Activated gamma-delta T cell treated with Interleukin-2 at 50 U/mL for 16 hours (primary cell): ENCODE measurements around the gene RMDN2.
"Not testable (repeated sequence)": the region's sequence is repeated elsewhere in the genome, so short reads cannot be mapped to it uniquely, and the experiment has no call there.

Experiments
- DNase-seq: peaks from one replicate; pipeline ENCODE4 v3.0.0-alpha.2; 2020

RMDN2 gene

GRCh38 chr2:37898448-37898847 is 26.6 kb upstream of the RMDN2 start:
- no peak for DNase-seq

- no peak for DNase-seq
These were observed 22.1 kb upstream of the RMDN2 start for GRCh38 chr2:37902991-37903390.

- DNase-seq = no peak
These were observed 20.7 kb upstream of the RMDN2 start for GRCh38 chr2:37904425-37904824.

GRCh38 chr2:37904993-37905392 is 20.1 kb upstream of the RMDN2 start:
- no peak for DNase-seq

DNA sequence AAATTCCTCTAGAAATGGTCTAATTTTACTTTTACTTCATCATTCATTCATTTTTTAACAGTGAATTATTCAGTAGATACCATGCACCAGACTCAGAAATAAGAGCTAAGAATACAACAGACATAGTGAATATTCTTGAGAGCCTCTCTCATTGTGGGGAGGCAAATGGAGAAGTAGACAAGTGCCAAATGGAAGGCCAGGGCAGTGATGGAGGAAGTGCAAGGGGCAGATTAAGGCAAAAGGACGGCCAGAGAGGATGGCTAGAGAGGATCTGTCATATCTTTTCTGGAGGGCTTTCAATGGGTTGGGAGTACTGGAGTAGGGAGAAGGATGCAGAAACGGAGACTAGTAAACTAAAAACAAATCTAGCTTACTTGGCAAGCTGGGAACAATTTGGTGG is 19.0 kb upstream of the RMDN2 start:
- DNase-seq = no peak

DNA sequence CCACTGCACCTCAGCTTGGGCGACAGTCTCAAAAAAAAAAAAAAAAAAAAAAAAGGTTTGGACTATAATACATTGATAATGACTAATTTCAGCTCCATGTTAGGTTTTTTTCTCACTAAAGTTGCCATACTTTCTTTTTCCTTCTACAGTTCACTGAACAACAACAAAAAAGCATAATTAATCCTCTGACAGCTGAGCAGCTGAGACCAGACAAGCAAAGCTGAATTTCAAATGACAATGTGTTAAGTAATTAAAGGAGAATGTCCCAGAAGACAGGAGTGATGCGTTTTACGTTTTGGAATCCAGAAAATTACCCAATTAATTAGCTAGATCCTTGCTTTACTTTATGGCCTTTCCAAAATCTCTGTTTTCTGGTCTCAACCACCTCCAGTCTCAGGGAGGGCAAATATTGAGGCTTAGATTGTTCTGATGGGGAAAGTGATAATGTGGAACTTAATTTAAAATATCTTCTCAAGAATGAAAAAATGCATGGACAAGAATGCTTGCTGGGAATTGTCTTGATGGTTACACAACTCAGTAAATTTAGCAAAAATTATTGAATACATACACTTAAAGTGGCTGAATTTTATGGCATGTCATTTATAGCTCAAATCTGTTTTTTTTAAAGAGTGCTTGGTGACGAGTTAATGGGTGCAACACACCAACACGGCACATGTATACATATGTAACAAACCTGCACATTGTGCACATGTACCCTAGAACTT is 17.4 kb upstream of the RMDN2 start:
- DNase-seq = no peak

- DNase-seq = no peak
These were observed 13.7 kb upstream of the RMDN2 start for GRCh38 chr2:37911296-37911873.

DNA sequence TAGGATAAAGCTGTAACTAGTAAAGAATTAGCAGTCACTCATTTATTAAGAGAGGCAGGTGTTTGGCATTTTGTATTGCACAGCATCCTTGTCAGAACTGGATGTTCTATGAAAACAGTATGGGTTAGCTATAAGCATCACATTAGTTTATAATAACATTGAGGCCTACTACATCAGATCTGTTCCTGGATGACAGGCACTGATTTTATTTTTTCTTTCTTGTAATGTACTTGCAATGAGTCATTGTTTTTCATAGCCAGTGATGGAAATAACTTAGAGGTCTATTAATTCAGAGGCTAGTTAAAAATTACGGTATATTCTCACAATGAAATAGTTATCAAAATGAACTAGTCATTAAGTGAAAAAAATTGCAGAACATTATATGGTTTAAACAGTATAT is 13.0 kb upstream of the RMDN2 start:
- DNase-seq = no peak

- no peak for DNase-seq
These were observed 12.5 kb upstream of the RMDN2 start for GRCh38 chr2:37912616-37913015.

- DNase-seq = no peak
These were observed 10.7 kb upstream of the RMDN2 start for GRCh38 chr2:37914340-37914739.

DNA sequence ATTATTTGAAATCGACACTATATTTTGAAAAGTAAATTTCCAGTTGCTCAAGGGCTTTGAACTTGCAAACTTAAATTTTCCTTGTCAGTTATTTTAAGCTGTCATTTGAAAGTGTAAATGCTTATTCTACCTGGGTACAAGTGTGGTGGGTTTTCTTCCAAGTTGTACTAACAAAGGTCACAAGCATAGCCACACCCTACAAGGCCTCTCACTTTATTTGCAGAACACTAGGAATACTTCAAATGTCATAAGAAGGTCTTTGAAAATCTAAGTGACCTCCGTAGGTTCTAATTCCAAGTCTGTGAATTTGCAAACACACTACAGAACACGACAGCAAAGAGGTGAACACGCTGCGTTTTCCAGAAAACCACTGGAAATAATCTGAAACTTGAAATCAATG is 9.3 kb upstream of the RMDN2 start:
- DNase-seq = no peak

DNA sequence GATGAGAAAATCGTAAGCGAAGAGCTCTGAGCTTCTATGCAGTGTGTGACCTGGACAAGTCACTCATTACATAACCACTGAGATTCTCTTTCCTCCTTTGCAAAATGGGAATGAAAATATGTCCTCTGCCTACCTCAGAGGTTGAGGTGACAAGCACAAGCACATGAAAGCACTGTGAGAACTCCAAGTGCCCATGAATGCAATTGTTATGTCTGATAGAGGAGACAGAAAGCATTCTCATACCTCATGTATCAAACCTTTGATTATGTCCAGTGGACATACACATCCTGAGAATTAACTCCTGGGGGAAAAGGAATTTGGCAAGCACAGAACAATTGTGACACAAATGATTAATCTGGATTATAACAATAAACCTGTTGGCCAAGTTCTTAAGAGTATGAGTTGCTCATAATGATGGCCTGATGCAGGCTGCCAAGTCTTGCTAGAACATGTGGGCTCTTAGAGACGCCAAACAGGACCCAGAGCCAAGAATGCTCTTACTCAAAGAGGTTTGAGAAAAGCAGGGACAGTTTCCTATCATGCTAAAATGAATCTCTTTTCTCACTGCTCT is 8.5 kb upstream of the RMDN2 start:
- DNase-seq = no peak

DNA sequence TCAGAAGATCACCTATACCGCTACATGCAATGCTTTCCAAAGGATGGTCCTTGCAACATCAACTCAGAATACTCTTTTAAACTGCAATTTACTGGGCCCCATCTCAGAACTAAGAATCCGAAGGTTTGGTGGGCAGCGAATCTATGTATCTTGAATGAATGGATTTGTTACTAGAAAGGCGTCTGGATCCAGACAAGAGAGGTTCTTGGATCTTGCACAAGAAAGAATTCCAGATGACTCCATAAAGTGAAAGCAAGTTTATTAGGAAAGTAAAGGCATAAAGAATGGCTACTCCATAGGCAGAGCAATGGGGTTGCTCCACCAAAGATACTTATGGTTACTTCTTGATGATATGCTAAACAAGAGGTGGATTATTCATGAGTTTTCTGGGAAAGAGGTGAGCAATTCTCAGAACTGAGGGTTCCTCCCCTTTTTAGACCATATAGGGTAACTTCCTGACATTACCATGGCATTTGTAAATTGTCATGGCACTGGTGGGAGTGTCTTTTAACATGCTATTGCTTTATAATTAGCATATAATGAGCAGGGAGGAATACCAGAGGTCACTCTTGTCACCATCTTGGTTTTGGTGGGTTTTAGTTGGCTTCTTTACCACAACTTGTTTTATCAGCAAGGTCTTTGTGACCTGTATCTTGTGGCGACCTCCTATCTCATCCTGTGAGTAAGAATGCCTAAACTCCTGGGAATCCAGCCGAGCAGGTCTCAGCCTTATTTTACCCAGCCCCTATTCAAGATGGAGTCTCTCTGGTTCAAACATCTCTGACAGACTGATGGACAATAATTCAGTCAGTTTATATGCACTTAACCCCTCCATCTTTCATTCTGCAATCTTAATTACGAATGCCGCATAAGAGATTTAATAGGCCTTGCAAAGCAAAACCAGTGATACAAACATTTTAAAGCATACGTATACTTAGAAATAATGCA is 7.5 kb upstream of the RMDN2 start:
- no peak for DNase-seq

DNA sequence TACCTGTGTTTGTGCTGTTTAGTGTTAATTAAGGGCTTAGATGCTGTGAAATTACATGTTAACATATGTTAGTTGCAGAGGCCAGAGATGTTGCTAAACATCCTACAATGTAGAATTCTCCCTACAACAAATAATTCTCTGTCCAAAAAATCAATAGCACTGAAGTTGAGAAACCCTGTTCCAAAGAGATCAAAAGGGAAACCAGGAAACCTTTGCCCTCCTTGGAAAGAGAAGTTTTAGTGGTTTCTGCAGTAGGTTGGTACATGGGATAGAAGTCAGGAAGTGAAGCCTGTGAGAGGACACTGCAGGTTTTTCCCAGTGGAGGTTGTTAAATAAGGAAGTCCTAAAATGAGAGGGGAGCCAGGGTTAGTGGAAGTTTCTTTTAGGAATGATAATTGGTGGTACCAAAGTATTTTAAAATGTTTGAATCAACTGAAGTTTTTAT is 6.3 kb upstream of the RMDN2 start:
- DNase-seq = no peak

DNA sequence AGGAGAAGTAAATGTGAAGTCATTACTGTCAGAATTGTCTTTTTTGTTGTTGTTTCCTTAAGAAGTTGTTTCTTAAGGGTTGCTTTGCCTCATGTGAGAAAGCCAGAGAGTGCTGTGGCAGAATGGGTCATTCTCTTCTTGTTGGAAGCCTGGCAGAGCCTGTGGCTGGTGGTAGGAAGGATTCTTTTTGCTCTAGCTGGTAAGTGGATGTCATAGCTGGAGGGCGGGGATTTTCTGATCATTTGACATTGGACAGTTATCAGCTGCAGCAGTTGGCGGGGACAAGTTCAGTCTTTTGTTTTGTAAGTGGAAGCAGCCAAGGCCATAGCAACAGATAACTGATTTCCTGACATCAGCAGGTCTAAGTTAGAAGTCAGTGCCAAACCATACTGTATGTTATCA is 5.5 kb upstream of the RMDN2 start:
- no peak for DNase-seq

- no peak for DNase-seq
These were observed 4.5 kb upstream of the RMDN2 start for GRCh38 chr2:37920570-37920969.

GRCh38 chr2:37921781-37922180 is 3.3 kb upstream of the RMDN2 start:
- no peak for DNase-seq

GRCh38 chr2:37923308-37924055 is 1.6 kb upstream of the RMDN2 start:
- DNase-seq = no peak

GRCh38 chr2:37926635-37927034 is 1.5 kb downstream of the RMDN2 start:
- no peak for DNase-seq

DNA sequence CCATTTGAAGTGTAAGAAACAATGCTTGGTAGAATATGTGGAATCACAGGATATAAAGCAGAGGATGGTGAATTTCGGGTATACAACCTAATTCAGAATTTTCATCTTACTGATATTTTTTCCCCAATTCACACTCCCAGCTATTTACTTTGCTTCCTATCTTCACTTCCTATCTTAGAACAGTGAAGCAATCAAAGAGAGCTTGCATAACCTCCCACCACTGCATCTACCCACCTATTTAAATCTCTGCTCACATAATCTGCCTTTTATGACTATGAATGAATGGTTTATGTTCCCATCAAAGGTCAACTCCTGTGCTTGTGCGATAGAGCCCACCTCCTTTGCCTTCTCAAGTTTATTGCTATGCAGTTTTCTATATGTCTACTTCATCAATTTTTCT is 3.3 kb downstream of the RMDN2 start:
- DNase-seq = no peak

DNA sequence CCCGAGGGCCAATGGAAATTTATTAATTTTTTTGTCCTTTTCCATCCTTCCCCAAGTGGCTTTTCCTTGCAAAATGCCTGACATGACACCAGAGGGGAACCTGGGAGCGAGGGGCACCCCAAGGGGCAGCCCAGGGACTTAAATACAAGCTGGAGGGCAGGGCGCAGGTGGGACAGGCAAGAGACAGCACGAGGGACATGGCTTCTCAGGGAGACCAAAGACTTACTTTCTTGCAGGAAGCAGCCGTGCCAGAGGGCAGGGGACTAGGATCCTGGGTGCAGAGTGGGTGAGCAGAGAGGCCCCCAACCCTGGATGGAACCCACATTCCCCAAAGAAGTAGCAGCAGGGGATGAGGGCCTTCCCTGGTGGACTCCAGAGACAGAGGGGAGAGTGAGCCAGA is 5.3 kb downstream of the RMDN2 start:
- DNase-seq = not testable (repeated sequence)

DNA sequence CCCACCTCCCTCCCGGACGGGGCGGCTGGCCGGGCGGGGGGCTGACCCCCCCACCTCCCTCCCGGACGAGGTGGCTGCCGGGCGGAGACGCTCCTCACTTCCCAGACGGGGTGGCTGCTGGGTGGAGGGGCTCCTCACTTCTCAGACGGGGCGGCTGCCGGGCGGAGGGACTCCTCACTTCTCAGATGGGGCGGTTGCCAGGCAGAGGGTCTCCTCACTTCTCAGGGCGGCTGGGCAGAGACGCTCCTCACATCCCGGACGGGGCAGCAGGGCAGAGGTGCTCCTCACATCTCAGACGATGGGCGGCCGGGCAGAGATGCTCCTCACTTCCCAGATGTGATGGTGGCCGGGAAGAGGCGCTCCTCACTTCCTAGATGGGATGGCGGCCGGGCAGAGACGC is 7.8 kb downstream of the RMDN2 start:
- not testable (repeated sequence) for DNase-seq
